ENCODE results near the gene SULF2. TPM values are rescaled to one million over a fixed set of nuclear protein-coding genes. Genes with fewer than 3 reads are reported as not detected.

The SULF2 gene
- total and polyA plus RNA-seq, 9 of the 15 experiments (the other 6 are each of a cell fraction or from before 2014, with no cell fraction given) = 0.33 TPM; not detected in 8

DNA sequence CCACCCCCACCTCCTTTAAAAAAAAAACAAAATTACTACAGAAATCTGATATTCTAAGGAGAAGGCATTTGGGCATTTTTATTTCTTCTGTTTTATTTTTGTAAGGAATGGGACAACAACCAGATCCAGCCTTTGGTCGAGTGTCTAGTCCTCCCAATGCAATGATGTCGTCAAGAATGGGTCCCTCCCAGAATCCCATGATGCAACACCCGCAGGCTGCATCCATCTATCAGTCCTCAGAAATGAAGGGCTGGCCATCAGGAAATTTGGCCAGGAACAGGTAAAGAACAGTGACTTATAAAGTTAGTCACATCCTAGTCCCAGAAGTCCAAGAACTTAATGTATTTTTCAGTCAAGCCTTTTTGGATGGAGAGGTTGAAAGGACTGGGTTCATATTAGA is 133.0 kb downstream of the SULF2 start:
- no TSS peak for BruUV-seq (replicated peaks)
- H4K20me1 ChIP-seq (replicated peaks; ENCODE audit: control insufficient read depth, insufficient read depth, low read length) = no peaks in the 10 kb centered on the region
- ChIA-PET CTCF (ENCODE audit: low intra/inter-chr PET ratio) (no interaction called here), POLR2A (no interaction called here)
- ATAC-seq (no peak), DNase-seq (ENCODE audit: extremely low read depth in 1 of 4, low spot score in 3 of 4) (no peak), FAIRE-seq (no peak)
- no peaks in the 10 kb centered on the region for H3K4me1 ChIP-seq (replicated peaks in 1 of 2; ENCODE audit: control insufficient read depth in 2 of 2, insufficient read depth in 2 of 2, low read length in 2 of 2)
- no peak overlapping the region for H3K27ac ChIP-seq (ENCODE audit: extremely low read depth, low read depth, low read length)
- no peaks in the 10 kb centered on the region for H3K79me2 ChIP-seq (ENCODE audit: control insufficient read depth, insufficient read depth, low read length)
- TF ChIP-seq ATF7 (IDR thresholded peaks at IDR 0.05) = no peak
- TF ChIP-seq CEBPG (CRISPR knock-in tag; IDR thresholded peaks at IDR 0.05) = no peak
- peak in 1 of 2 experiments; percentile 41; a peak in 2 of 4 replicates for TF ChIP-seq CEBPG (tag; conservative IDR thresholded peaks at IDR 0.05 in 1 of 2, IDR thresholded peaks at IDR 0.05 in 1 of 2)
- intact Hi-C loops (cut with micrococcal nuclease) = no loop called here
- H3K4me3 ChIP-seq = no peak overlapping the region
- WGBS (ENCODE audit: insufficient coverage, low coverage, missing lambda C conversion rate) = 66% methylated on average over 3 of the region's 3 CpGs
- H3K9me3 ChIP-seq (replicated peaks; ENCODE audit: control insufficient read depth, insufficient read depth, low read depth, low read length) = no peaks in the 10 kb centered on the region
- H2AFZ ChIP-seq (ENCODE audit: low read depth, low read length) = no peak overlapping the region
- no peak overlapping the region for H3K9ac ChIP-seq (ENCODE audit: insufficient read depth in 1 of 2, low read depth in 2 of 2, low read length in 2 of 2)
- H3K27me3 ChIP-seq (ENCODE audit: control insufficient read depth in 2 of 2, insufficient read depth in 2 of 2, low read length in 2 of 2) = no peaks in the 10 kb centered on the region
- in situ Hi-C loops (cut with MboI) = no loop called here
- no peaks in the 10 kb centered on the region for H3K9me1 ChIP-seq (ENCODE audit: control insufficient read depth, insufficient read depth, low read length)
- no peak overlapping the region for H3K4me2 ChIP-seq (ENCODE audit: insufficient read depth, low read length)
- peaks cover 50% of the 10 kb centered on the region for H3K36me3 ChIP-seq (ENCODE audit: control insufficient read depth, insufficient read depth, low read length)

DNA sequence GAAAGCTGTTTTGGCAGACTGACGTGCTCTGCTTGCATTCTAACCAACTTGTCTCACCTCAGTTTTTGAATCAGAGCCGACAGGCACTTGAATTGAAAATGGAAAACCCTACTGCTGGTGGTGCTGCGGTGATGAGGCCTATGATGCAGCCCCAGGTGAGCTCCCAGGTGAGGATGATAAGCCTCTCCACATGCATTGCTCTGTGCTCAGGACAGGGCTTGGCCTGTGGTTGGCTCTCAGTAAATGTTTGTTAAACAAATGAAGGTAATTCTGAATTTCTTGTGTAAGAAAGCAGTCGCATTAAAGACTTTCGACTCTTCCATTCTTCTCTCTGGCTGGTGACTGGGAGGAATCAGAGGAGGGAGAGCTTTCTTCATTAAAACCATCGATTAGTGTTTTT is 136.3 kb downstream of the SULF2 start:
- in situ Hi-C loops (cut with MboI) = no loop called here
- no peak for FAIRE-seq
- CTCF ChIA-PET (ENCODE audit: low intra/inter-chr PET ratio) = no interaction called here

More for the DNA sequence above, 136.3 kb downstream of the SULF2 start:
- intact Hi-C loops (cut with micrococcal nuclease) = no loop called here
- no peaks in the 10 kb centered on the region for H3K9me3 ChIP-seq (replicated peaks; ENCODE audit: control insufficient read depth, insufficient read depth, low read depth, low read length)
- H3K79me2 ChIP-seq (ENCODE audit: control insufficient read depth, insufficient read depth, low read length) = no peaks in the 10 kb centered on the region
- H3K4me1 ChIP-seq (replicated peaks in 1 of 2; ENCODE audit: control insufficient read depth in 2 of 2, insufficient read depth in 2 of 2, low read length in 2 of 2) = no peaks in the 10 kb centered on the region
- no TSS peak for BruUV-seq (replicated peaks)
- H2AFZ ChIP-seq (ENCODE audit: low read depth, low read length) = no peak overlapping the region
- no peaks in the 10 kb centered on the region for H4K20me1 ChIP-seq (replicated peaks; ENCODE audit: control insufficient read depth, insufficient read depth, low read length)
- no peak overlapping the region for H3K9ac ChIP-seq (ENCODE audit: insufficient read depth in 1 of 2, low read depth in 2 of 2, low read length in 2 of 2)
- DNase-seq (ENCODE audit: extremely low read depth in 1 of 4, low spot score in 3 of 4) = no peak
- ATAC-seq = no peak
- peaks cover 64% of the 10 kb centered on the region for H3K36me3 ChIP-seq (ENCODE audit: control insufficient read depth, insufficient read depth, low read length)
- H3K27ac ChIP-seq (ENCODE audit: extremely low read depth, low read depth, low read length) = no peak overlapping the region
- no peaks in the 10 kb centered on the region for H3K9me1 ChIP-seq (ENCODE audit: control insufficient read depth, insufficient read depth, low read length)
- POLR2A ChIA-PET = interaction anchor here (1.8 to 2.0 kb wide), 2 partner anchors 11 to 13 kb away, joined by 7 to 8 read pairs; no protein-coding TSS in a partner anchor
- no peak overlapping the region for H3K4me2 ChIP-seq (ENCODE audit: insufficient read depth, low read length)
- TF ChIP-seq RAD21 (CRISPR knock-in tag; conservative IDR thresholded peaks at IDR 0.05 in 1 of 2, IDR thresholded peaks at IDR 0.05 in 1 of 2) (no peak), ERF (CRISPR knock-in tag; IDR thresholded peaks at IDR 0.05) (no peak), NR2F6 (CRISPR knock-in tag; IDR thresholded peaks at IDR 0.05) (no peak)
- TF ChIP-seq, protein P1, sequence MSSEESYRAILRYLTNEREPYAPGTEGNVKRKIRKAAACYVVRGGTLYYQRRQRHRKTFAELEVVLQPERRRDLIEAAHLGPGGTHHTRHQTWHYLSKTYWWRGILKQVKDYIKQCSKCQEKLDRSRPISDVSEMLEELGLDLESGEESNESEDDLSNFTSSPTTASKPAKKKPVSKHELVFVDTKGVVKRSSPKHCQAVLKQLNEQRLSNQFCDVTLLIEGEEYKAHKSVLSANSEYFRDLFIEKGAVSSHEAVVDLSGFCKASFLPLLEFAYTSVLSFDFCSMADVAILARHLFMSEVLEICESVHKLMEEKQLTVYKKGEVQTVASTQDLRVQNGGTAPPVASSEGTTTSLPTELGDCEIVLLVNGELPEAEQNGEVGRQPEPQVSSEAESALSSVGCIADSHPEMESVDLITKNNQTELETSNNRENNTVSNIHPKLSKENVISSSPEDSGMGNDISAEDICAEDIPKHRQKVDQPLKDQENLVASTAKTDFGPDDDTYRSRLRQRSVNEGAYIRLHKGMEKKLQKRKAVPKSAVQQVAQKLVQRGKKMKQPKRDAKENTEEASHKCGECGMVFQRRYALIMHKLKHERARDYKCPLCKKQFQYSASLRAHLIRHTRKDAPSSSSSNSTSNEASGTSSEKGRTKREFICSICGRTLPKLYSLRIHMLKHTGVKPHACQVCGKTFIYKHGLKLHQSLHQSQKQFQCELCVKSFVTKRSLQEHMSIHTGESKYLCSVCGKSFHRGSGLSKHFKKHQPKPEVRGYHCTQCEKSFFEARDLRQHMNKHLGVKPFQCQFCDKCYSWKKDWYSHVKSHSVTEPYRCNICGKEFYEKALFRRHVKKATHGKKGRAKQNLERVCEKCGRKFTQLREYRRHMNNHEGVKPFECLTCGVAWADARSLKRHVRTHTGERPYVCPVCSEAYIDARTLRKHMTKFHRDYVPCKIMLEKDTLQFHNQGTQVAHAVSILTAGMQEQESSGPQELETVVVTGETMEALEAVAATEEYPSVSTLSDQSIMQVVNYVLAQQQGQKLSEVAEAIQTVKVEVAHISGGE (CRISPR knock-in tag; IDR thresholded peaks at IDR 0.05) = peak in 1 of 3 experiments; percentile 78; a peak in 1 of 6 replicates
- no peaks in the 10 kb centered on the region for H3K27me3 ChIP-seq (ENCODE audit: control insufficient read depth in 2 of 2, insufficient read depth in 2 of 2, low read length in 2 of 2)
- H3K4me3 ChIP-seq = no peak overlapping the region
- WGBS (ENCODE audit: insufficient coverage, low coverage, missing lambda C conversion rate) = 96% methylated on average over 6 of the region's 6 CpGs
